SW 1271 (cell line): ENCODE results near the gene SEZ6.

Experiments
- DNase-seq, 2 experiments: peaks; one replicate each; lab custom pipeline; 2025; lab: John Stamatoyannopoulos, UW

Gene SEZ6

DNA sequence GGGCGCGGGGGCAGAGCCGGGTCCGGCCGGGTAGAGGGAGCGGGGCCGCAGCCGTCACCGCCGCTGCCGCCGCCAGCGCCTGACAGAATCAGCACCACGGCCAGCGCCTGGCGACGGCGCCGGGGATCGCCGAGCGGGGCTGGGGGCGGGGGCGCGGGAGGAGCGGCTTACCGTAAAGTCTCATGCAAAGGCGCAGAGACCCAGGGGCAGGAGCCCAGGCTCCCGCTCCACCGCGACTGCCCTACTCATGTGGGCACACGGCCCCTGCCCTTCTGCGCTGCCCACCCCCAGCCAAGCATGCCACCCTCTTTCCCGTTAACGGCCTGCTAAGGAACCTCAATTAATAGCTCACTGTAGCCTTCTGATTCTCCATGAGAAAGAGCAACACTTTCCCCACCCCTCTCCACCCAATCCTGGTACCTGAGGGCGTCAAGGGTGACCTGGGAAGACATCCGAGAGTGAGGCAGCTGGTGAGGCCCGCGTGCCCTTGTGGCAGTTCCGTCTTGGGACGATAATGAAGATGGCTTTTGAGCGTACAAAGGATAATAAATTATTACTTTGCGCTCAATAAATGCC lies at the start of gene SEZ6:
SEZ6 (minus strand) TSS at position 98 of the 576 bp plus-strand sequence. CDS start 164 bp downstream, outside the sequence.
- no peak for DNase-seq

- DNase-seq, result no peak
These were observed 49.0 kb upstream of the SEZ6 start for GRCh38 chr17:29054835-29055234.

DNA sequence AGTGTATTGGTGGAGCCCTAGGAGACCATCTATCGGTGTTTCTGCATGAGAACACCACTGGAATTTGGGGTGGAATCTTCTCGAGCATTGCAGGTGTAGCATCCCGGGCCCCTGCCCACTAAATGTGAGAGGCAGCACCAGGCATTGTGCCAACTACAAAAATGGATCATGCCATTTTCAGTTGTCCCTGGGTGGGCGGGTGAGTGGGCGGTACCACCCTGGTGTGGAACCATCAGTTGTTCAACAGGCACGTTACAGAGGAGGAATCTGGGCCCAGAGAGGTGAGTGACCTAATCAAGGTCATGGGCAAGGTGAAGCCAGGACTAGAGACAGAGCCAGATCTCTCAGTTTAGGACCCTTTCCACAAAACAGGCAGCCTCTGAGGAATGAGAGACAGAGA lies 45.9 kb upstream of the SEZ6 start:
- DNase-seq, result no peak

GRCh38 chr17:29051194-29051593 lies 45.4 kb upstream of the SEZ6 start:
- DNase-seq, result no peak

DNA sequence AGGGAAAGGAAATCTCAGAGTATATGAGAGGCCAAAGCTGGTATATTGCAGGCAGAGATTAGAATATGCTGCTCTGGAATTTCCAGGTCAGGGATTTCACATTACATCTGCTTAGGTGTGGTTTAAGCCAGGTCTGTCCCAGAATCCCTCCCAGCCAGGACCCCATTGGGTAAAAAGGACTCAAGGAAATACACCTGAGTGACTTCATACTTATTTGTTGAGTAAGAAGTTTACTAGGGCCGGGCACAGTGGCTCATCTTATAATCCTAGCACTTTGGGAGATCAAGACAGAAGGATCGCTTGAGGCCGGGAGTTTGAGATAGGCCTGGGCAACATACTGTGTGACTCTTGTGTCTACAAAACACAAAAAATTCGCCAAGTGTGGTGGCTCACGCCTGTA lies 44.3 kb upstream of the SEZ6 start:
- DNase-seq, result no peak

GRCh38 chr17:29049541-29050145 lies 43.8 kb upstream of the SEZ6 start:
- no peak for DNase-seq

DNA sequence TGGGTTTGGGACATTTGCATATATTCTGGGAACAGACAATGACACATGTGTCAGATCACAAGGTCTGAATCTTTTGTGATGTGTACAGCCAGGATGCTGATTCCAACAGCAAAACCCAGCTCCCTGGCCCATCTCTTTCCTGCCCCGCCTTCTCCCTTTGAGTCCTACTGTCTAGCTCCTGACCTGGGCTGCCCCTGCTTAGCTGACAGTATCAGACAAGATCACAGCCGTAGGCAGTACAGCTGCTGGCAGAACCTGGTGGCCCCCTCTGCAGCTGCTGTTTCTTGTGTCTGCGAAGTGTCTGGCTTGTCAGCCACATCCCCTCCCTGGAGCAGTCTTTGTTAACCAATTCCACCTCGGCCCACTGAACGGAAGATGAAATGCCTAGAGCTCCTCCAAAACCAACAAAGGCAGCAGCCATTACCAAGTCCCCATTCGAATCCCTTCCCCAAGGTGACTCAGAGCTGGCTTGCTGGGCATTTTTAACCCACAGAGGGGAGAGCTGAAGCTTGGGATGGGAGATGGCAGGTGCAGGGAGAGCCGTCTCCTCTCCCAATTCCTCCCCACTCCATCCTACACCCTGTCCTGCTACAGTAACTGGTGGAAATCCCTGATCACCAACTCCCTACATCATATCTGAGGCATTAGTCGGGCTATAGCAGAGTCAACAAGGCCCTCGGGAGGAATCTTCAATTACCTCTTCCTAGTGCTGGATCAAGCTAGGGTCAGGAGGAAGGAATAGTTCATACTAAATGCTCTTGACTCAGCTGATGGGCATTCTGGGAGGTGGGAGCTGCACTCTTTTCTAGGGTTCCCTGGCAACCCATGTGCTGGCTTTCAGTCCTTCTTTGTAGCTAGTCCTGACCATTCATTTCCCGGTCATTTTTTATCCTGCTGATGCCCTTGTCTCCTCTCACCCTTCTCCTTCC lies 42.9 kb upstream of the SEZ6 start:
- no peak for DNase-seq

DNA sequence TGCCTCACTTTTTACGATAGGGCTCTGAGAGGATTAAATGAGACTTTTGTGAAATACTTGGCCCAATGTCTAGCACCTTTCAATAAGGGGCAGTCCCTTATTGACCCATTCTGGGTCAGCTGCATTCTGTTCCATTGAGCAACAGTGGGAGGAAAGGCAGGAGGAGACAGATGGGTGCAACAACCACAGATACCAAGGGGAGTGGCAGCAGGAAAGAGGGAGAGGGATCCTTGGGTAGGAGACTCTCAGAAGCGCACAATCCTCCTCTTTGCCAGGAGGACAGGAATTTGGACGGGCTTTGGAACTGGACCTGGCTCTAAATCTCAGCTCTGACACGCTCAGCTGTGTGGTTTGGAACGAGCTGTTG lies 40.6 kb upstream of the SEZ6 start:
- no peak for DNase-seq

DNA sequence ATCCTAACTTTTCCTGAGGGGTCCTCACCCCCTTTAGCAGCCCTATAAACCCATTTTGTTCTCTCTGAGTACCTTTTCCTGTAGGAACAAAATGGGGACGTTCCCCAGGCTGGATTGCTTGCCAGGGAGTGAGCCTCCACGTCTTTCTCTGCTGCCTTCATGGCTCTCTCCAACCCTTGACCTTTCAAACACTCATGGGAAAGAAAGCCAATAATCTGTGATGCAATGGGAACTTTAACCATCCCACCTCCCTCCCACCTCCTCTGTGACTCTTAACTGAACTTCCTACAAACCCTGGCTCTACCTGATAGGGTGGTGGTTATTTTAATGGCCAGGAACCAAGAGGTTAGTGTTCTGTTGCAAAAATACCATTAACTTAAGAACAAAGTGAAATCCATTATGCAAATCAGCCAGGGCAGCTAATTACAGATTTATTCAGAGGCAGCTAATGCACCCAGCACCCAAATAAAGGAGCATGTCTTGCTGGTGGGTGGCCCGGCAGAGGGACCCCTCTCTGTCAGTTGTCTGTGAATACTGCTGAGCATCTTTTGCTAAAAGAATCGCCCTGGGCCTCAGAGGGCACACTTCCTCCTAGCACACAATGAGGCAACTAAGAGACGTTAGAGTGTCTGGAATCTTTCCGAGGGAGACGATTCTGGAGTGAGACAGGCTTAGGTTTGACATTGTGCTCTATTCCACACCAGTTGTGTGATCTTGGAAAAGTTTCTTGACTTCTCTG lies 40.1 kb upstream of the SEZ6 start:
- no peak for DNase-seq

- no peak for DNase-seq
These were observed 39.2 kb upstream of the SEZ6 start for GRCh38 chr17:29045026-29045425.

DNA sequence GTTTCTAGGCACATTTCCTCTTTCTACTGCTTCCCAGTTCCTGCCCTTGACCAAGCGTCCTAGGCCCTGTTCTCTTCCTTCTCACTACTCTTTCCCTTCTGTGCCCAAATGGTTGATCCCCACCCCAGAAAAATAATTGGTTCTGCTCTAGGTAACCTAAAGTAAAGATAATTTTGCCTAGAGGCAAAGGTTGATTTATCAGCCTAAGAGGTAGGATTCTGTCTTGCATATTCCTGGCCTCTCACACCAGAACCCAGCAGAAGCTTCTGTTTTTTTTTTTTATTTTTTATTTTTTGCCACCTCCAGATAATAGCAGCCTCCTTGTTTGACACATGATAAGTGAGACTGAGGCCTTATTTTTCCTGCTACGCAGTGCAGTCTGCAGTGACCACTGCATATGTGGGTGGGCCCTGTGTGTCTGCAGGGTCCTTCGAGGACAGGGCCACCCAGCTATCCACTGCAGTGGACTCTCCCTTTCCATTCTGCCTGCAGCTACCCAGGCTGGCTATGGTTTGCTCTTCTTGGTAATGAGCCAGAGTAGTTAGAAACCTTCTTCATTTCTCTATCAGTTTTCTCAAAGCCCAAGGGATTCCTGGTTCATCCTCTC lies 37.8 kb upstream of the SEZ6 start:
- DNase-seq, result no peak

- DNase-seq, result no peak
These were observed 37.1 kb upstream of the SEZ6 start, which contains the start of gene PIPOX for GRCh38 chr17:29042679-29043538. PIPOX (plus strand) TSS chr17:29043141; CDS start chr17:29043226, 85 bp downstream.

GRCh38 chr17:29042026-29042678 lies 36.3 kb upstream of the SEZ6 start:
- no peak for DNase-seq

- DNase-seq, result no peak
These were observed 35.7 kb upstream of the SEZ6 start for GRCh38 chr17:29041571-29041970.

DNA sequence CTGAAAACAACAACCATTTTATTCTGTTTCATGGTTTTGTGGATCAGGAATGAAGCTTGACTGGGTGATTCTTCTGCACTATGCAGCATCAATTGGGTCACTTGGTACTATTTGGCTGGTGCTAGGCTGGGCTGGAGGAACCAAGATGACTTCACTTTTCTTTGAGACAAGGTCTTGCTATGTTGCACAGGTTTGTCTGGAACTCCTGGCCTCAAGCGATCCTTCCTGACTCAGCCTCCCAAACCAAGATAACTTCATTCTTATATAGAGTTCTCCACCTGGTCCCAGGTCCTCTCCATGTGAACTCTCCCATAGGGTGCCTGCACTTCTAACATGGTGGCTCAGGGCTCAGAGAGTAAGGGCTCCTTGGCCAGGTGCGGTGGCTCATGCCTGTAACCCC lies 35.3 kb upstream of the SEZ6 start:
- no peak for DNase-seq

- DNase-seq, result no peak
These were observed 34.1 kb upstream of the SEZ6 start for GRCh38 chr17:29039764-29040598.

DNA sequence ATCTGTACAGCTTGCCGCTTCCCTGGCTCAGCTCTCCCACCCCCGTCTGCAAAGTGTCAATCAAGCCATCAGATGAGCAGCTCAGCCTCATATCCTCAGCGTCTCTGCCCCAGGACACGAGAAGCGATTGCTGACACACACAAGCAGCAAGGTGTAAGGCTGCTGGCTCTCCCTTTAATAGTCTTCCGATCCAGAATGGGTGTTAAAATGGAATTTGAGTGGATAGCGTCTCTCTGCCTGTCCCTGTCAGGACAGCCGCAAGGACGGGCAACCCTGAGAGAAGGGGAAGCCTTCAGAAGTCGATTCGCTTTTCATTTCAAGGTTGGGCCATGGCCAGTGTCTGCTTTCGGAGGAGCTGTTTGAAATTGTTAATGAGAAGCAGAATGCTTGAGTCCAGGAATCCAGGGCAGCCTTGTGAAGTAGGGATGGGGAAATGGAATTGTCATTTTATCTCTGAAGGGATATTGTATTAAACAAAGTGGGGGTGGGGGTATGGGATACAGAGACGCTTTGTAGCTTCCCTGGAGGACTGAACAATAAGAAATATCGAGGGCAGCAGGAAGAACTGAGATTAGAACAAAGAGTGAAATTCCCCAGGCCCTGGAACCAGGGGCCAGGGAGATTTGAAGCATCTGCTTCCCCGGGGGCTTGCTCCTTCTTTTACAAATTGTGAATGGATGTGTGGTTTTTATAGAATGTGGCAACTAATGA lies 32.4 kb upstream of the SEZ6 start:
- no peak for DNase-seq

DNA sequence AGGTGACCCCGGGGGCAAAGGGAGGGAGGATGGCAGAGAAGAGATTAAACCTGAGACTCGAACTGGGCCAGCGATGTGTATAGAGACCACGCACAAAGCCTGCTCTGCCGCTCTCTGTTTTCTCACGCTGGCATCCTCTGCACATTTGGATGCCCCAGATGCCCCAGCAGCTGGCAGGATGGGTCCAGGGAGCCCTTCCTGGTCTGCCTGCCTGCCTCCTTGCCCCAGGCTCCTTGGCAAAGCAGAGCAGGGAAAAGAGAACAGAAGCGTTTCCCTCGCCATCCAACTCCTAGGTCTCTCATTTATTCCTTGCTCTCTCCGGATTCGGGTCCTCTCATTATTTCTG lies 31.9 kb upstream of the SEZ6 start:
- DNase-seq, result no peak

- DNase-seq, result no peak
These were observed 30.8 kb upstream of the SEZ6 start for GRCh38 chr17:29036584-29036983.
